ENCODE data around the gene BRD9. TPM values are rescaled to one million over a fixed set of nuclear protein-coding genes. Genes with fewer than 3 reads are reported as not detected.

BRD9 gene
- total and polyA plus RNA-seq, 9 donors, result 18.6 to 42.1 (median 32.0) TPM

DNA sequence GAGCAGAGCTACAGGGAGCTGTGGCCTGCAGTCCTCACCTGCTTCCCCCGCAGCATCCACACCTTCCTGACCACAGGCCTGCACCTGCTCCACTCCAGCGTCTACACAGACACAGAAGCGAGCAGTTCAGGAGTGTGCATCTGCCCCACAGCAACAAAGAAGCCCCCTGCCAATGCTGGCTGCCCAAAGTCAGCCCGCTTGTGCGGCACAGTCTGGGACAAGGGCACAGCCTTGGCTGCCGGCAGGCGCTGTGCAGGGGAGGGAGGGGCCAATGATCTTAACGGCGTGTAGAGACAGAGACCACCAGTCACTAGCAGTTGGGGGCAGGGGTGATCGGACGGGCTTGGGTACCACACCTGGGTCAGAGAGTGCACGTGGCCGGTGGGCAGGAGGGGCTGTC, 6.6 kb downstream of the BRD9 start:
- Histone ChIP-seq H3K27me3 (no peaks in the 10 kb centered on the region), H3K9me3 (no peaks in the 10 kb centered on the region), H3K36me3 (no peaks in the 10 kb centered on the region), H3K4me3 (no peak overlapping the region), H3K4me1 (ENCODE audit: insufficient read depth) (no peaks in the 10 kb centered on the region), H3K27ac (no peak overlapping the region)
- 83 to 92% (median 89%) methylated on average over 13 of the region's 13 CpGs for WGBS, 3 donors
- DNase-seq, result peak in 1 of 5 donors; percentile 10
- intact Hi-C loops (cut with DNase I), result no loop called here
- TF ChIP-seq, protein P1, sequence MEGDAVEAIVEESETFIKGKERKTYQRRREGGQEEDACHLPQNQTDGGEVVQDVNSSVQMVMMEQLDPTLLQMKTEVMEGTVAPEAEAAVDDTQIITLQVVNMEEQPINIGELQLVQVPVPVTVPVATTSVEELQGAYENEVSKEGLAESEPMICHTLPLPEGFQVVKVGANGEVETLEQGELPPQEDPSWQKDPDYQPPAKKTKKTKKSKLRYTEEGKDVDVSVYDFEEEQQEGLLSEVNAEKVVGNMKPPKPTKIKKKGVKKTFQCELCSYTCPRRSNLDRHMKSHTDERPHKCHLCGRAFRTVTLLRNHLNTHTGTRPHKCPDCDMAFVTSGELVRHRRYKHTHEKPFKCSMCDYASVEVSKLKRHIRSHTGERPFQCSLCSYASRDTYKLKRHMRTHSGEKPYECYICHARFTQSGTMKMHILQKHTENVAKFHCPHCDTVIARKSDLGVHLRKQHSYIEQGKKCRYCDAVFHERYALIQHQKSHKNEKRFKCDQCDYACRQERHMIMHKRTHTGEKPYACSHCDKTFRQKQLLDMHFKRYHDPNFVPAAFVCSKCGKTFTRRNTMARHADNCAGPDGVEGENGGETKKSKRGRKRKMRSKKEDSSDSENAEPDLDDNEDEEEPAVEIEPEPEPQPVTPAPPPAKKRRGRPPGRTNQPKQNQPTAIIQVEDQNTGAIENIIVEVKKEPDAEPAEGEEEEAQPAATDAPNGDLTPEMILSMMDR (IDR thresholded peaks at IDR 0.05), result no peak
- TF ChIP-seq POLR2A (IDR thresholded peaks at IDR 0.05), result no peak
- no peak for TF ChIP-seq EP300 (IDR thresholded peaks at IDR 0.05)

DNA sequence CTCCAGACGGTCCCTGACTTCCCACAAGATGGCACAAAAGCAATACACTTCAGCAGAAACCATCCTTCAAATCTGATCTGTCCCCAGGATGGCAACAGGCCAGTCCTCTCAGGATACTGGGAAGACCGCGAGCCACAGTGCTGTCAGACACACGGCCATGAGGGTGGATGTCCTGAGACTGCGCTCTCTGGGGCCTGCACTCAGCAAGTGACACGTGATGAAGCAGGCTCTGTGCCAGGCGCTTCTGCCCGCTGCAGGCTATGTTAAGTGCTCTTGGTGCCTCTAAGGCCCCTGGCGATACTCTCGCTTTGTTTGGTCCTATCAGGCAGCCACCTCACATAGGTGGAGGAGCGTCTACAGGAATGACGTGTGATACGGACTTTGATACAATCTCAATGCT, 7.1 kb downstream of the BRD9 start:
- no peak for DNase-seq
- Histone ChIP-seq H3K27me3 (no peaks in the 10 kb centered on the region), H3K9me3 (no peaks in the 10 kb centered on the region), H3K27ac (no peak overlapping the region), H3K36me3 (no peaks in the 10 kb centered on the region), H3K4me3 (no peak overlapping the region), H3K4me1 (ENCODE audit: insufficient read depth) (no peaks in the 10 kb centered on the region)
- WGBS, 3 donors, result 87 to 90% (median 88%) methylated on average over 9 to 13 of the region's 13 CpGs
- TF ChIP-seq EP300 (IDR thresholded peaks at IDR 0.05) (no peak), POLR2A (IDR thresholded peaks at IDR 0.05) (no peak)
- intact Hi-C loops (cut with DNase I), result no loop called here

DNA sequence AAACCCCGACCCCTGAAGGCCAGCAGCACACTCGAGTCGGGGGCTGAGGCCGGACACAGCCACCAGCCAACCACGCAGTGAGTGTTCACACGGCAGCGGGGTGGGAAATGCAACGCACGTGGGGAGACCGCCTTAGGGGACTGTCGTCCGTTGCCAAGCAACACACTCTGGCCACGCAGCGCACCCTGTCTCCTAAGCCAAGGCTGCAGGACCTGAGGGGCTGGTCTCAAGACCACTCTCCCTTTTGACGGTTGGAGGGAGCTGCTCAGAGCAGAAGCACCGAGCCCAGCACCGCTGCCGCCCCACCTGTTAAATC, 7.5 kb downstream of the BRD9 start:
- 82 to 87% (median 84%) methylated on average over 18 of the region's 18 CpGs for WGBS, 3 donors
- Histone ChIP-seq H3K4me3 (no peak overlapping the region), H3K27me3 (no peaks in the 10 kb centered on the region), H3K4me1 (ENCODE audit: insufficient read depth) (no peaks in the 10 kb centered on the region), H3K27ac (no peak overlapping the region), H3K9me3 (no peaks in the 10 kb centered on the region), H3K36me3 (no peaks in the 10 kb centered on the region)
- TF ChIP-seq POLR2A (IDR thresholded peaks at IDR 0.05) (no peak), EP300 (IDR thresholded peaks at IDR 0.05) (no peak)
- TF ChIP-seq, protein P1 (IDR thresholded peaks at IDR 0.05), result no peak
- no peak for DNase-seq
- intact Hi-C loops (cut with DNase I), result no loop called here

DNA sequence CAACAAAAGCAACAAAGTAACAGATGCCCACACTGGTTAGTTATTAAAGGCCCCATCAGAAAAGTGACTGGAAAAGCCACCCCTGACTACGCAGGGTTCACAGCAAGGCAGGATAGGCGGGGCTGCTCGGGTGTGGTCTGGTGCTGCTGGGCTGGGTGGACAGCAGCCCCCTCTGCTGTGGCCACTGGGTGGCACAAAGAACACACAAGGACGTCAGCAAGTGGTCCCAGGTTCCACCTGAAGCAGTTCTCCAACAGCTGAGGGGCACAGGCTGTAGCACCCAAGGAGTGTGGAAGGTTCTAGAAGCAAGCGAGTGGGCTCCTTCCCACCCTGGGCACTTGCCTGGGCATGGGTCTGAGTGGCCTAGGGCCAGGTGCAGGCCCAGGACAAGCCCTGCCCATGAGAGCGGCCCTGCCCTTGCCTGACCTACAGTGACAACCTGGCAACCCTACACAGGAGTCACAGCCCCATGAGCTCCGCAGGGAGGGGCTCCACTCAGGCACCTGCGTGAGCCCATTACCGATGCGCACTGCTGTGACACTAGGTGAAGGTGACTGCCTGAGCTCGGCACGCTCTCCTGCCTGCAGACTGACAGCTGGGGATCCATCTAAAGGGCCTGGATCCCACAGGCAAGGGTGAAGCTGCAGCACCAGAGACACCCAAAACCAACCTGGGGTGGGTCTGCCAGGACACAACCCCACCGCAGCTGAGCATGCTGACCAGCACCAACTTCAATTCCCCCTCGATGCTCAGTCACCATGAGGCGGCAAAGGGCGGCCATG, 8.1 kb downstream of the BRD9 start:
- intact Hi-C loops (cut with DNase I), result no loop called here
- Histone ChIP-seq H3K27ac (no peak overlapping the region), H3K4me1 (ENCODE audit: insufficient read depth) (no peaks in the 10 kb centered on the region)

More for the DNA sequence above, 8.1 kb downstream of the BRD9 start:
- WGBS, 3 donors, result 85 to 91% (median 86%) methylated on average over 15 to 16 of the region's 16 CpGs
- TF ChIP-seq EP300 (IDR thresholded peaks at IDR 0.05), result no peak
- TF ChIP-seq, protein P1 (IDR thresholded peaks at IDR 0.05), result no peak
- no peak for TF ChIP-seq POLR2A (IDR thresholded peaks at IDR 0.05)
- H3K4me3 ChIP-seq, result no peak overlapping the region
- no peaks in the 10 kb centered on the region for H3K9me3 ChIP-seq
- H3K36me3 ChIP-seq, result no peaks in the 10 kb centered on the region
- H3K27me3 ChIP-seq, result no peaks in the 10 kb centered on the region
- DNase-seq, result peak in 1 of 5 donors; percentile 8

All from ovary (tissue), 9 donors.